A549 treated with DMSO at 1 μM for 4 hours (cell line): Measurements from ENCODE around the gene AKR1A1. TPM values are rescaled to one million over a fixed set of nuclear protein-coding genes. Genes with fewer than 3 reads are reported as not detected.

Source experiments
- total RNA-seq: library from RNA; stranded (reverse); fragments of 200-300 nt; extraction: Qiagen RNA extraction; gene quantifications from 5 replicates; pipeline ENCODE4 v1.2.3, GENCODE V29; 2022; ENCODE audit warnings: low read depth

AKR1A1 gene
- 74.6 to 95.9 TPM (median 77.9 TPM) in 5 replicates for total RNA-seq

DNA sequence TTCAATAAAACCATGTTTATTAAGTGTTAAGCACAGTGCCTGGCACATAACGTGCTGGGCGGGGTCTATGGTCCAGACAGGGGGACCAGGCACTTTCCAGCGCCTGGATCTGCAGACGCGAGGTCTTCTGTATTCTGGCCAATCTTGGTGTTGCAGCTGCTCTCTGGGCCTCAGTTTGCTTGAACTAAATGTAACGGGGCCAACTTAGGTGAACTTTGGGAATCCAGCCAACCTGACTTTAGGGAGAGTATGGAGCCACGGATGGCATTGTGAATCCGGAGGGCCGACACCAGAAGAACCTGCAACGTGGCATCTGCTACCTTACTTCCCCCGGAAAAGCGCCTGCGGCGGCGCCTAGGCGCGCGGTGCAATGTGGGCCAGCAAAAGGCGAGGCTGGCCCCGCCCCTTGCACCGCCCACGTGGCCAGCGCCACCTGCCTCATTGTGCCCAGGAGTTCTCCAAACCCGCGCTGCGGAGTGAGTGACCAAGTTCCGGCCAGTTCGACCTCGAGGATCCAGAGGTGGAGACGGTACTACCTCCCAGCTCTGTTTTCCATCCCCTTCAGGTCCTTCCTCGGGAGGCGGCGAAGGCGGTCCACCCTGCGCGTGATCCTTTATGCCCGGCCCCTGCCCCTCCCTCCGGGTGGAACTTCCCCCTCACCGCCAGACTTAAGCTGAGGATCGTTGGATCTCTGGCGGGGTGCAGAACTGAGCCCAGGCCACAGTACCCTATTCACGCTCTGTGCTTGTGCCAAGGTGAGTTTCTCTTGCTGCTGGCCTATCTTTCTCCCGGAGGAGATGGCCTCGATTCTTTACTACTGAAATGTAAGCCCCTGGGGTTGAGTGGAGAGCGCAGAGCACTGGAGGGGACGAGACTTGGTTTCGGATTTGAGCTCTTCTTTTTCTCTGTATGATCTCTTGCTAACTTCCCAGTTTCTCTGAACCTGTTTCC, at the start of gene AKR1A1:
TSS of gene AKR1A1 (plus strand) at position 426 of the 951 bp plus-strand sequence. CDS start 10,969 bp downstream, outside the sequence.

GRCh38 chr1:45521413-45522323, 29.0 kb upstream of the AKR1A1 start, which contains the start of gene PRDX1:
Gene PRDX1 (minus strand): TSS chr1:45521884. CDS start chr1:45519043, 2,841 bp downstream.

DNA sequence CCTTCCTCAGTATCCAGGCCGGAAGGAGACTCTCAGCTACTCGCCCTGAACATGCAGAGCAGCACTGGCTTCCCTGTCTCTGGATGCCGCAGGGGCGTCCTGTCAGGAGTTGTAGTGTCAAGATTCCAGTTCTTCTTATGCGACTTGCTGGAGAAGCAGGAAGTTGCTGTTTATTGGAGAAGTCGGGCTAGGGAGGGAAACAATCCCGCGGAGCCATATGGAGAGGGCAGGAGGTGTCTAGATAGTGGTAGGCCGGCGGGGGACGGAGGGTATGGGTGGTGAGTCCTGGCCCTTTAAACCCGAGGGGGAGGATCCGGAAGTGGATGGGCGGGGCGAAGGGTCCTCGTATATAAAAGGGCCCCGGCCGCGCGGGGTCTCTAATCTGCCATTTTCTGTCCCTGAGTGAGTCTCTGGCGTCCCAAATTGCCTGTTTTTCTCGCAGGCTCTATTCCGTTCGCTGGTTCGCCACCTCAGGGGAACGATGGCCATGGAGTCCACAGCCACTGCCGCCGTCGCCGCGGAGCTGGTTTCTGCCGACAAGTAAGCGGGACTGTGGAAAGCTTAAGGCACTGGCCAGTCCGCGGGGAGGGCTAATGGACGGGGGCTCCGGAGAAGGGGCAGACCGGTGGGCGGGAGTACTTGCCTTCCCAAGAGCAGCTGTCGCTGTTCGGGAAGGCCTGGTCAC, 33.2 kb downstream of the AKR1A1 start, which contains the start of gene NASP:
TSS of gene NASP (plus strand) at position 376 of the 685 bp plus-strand sequence. CDS start at position 482, 106 bp downstream.

Other genes starting within 250 kb of the AKR1A1 start
- 4.2 to 5.7 TPM (median 4.3 TPM) in 5 replicates for gene HPDL, start 223.9 kb upstream of the AKR1A1 start, total RNA-seq
- 12.3 to 14.6 TPM (median 14.3 TPM) in 5 replicates for gene TOE1, start 210.7 kb upstream of the AKR1A1 start, total RNA-seq
- gene MUTYH, start 210.4 kb upstream of the AKR1A1 start, total RNA-seq: 5.1 to 11.2 TPM (median 9.7 TPM) in 5 replicates
- gene TESK2, start 59.7 kb upstream of the AKR1A1 start, total RNA-seq: 0.30 to 0.39 TPM (median 0.34 TPM) in 5 replicates
- 1.5 to 2.0 TPM (median 1.7 TPM) in 5 replicates for gene CCDC163, start 50.8 kb upstream of the AKR1A1 start, total RNA-seq
- gene MMACHC, start 50.5 kb upstream of the AKR1A1 start, total RNA-seq: 1.8 to 2.1 TPM (median 1.8 TPM) in 5 replicates
- 2,102 to 2,627 TPM (median 2,236 TPM) in 5 replicates for gene PRDX1, start 28.9 kb upstream of the AKR1A1 start, total RNA-seq
- 124 to 159 TPM (median 131 TPM) in 5 replicates for gene NASP, start 33.2 kb downstream of the AKR1A1 start, total RNA-seq
- gene CCDC17, start 73.2 kb downstream of the AKR1A1 start, total RNA-seq: 0.35 to 0.68 TPM (median 0.49 TPM) in 5 replicates
- gene GPBP1L1, start 135.7 kb downstream of the AKR1A1 start, total RNA-seq: 35.7 to 45.5 TPM (median 41.9 TPM) in 5 replicates
- gene TMEM69, start 137.4 kb downstream of the AKR1A1 start, total RNA-seq: 18.7 to 19.8 TPM (median 19.2 TPM) in 5 replicates
- gene IPP, start 199.8 kb downstream of the AKR1A1 start, total RNA-seq: 4.1 to 6.6 TPM (median 5.3 TPM) in 5 replicates